ENCODE data around the gene FSTL4.

- TF ChIP-seq CTCF (IDR thresholded peaks at IDR 0.05): no peak
- no peak for TF ChIP-seq EZH2phosphoT487 (IDR thresholded peaks at IDR 0.05; ENCODE audit: borderline replicate concordance, low read depth)
- TF ChIP-seq EP300 (IDR thresholded peaks at IDR 0.05; ENCODE audit: borderline replicate concordance in 1 of 2, low read depth in 1 of 2, low read length in 1 of 2): no peak
- TF ChIP-seq RCOR1 (IDR thresholded peaks at IDR 0.05; ENCODE audit: low read length): no peak
- TF ChIP-seq MAX (IDR thresholded peaks at IDR 0.05; ENCODE audit: low read depth): no peak
- no peak for TF ChIP-seq IRF3 (IDR thresholded peaks at IDR 0.05; ENCODE audit: low read depth, low read length)
- no peak for TF ChIP-seq ELF1 (IDR thresholded peaks at IDR 0.05)
- no peak for TF ChIP-seq CHD2 (IDR thresholded peaks at IDR 0.05; ENCODE audit: low read length, partially characterized antibody)
- TF ChIP-seq SIN3A (IDR thresholded peaks at IDR 0.05; ENCODE audit: borderline replicate concordance, low read depth, low read length): no peak
- TF ChIP-seq REST (IDR thresholded peaks at IDR 0.05; ENCODE audit: low read depth, low read length): no peak
- no peak for TF ChIP-seq JUND (IDR thresholded peaks at IDR 0.05)
Measured at GRCh38 chr5:133602835-133603380, 9.4 kb downstream of the FSTL4 start.

All from SK-N-SH (cell line).